ENCODE results near the gene HLA-DQA2. TPM values are rescaled to one million over a fixed set of nuclear protein-coding genes. Genes with fewer than 3 reads are reported as not detected.

The HLA-DQA2 gene
- not detected in 5 replicates for total RNA-seq (2022; extraction: Qiagen RNA extraction)

GRCh38 chr6:32741031-32741960 is at the start of gene HLA-DQA2:
HLA-DQA2 (plus strand) TSS chr6:32741391; CDS start chr6:32741444, 53 bp downstream.

DNA sequence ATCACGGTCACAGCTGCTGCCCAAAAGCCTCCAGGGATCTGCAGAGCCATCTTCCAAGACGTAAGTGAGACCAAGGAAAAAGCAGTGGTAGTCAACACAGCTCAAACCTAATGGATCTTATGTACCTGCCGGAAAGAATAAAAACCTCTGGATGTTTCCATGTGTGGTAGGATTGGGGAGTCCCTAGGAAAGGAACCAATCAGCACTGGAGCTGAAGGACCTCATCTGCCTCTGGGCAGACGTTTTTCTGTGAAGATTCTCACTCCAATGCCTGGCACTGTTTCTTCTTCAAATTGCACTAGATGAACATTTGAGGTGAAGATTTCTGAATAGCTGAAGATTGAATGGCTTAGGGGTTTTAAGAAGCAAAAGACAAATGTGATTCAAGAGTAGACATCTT is 22.2 kb downstream of the HLA-DQA2 start, which contains the start of gene HLA-DQB2:
Gene HLA-DQB2, minus strand, starts transcription at position 112 of the 400 bp plus-strand sequence. Its CDS starts 62 bp downstream, at position 50.

Other genes starting within 250 kb of the HLA-DQA2 start
- gene HLA-DRB5, start 211.1 kb upstream of the HLA-DQA2 start, total RNA-seq (2022; extraction: Qiagen RNA extraction) = not detected in 5 replicates
- not detected in 5 replicates for gene HLA-DRB1, start 151.5 kb upstream of the HLA-DQA2 start, total RNA-seq (2022; extraction: Qiagen RNA extraction)
- gene HLA-DQA1, start 104.0 kb upstream of the HLA-DQA2 start, total RNA-seq (2022; extraction: Qiagen RNA extraction) = not detected in 5 replicates
- not detected in 5 replicates for gene HLA-DQB1, start 74.7 kb upstream of the HLA-DQA2 start, total RNA-seq (2022; extraction: Qiagen RNA extraction)
- gene HLA-DQB2, start 22.1 kb downstream of the HLA-DQA2 start, total RNA-seq (2022; extraction: Qiagen RNA extraction) = not detected in 5 replicates
- gene HLA-DOB, start 75.6 kb downstream of the HLA-DQA2 start, total RNA-seq (2022; extraction: Qiagen RNA extraction) = 0.05 to 0.14 TPM (median 0.12 TPM) in 4 of 5 replicates, not detected in the other
- gene TAP2, start 97.3 kb downstream of the HLA-DQA2 start, total RNA-seq (2022; extraction: Qiagen RNA extraction) = 14.8 to 21.1 TPM (median 17.8 TPM) in 5 replicates
- 18.4 to 21.4 TPM (median 19.4 TPM) in 5 replicates for gene PSMB8, start 102.7 kb downstream of the HLA-DQA2 start, total RNA-seq (2022; extraction: Qiagen RNA extraction)
- gene TAP1, start 112.3 kb downstream of the HLA-DQA2 start, total RNA-seq (2022; extraction: Qiagen RNA extraction) = 32.0 to 36.9 TPM (median 34.0 TPM) in 5 replicates
- 14.0 to 25.5 TPM (median 19.0 TPM) in 5 replicates for gene PSMB9, start 112.8 kb downstream of the HLA-DQA2 start, total RNA-seq (2022; extraction: Qiagen RNA extraction)
- gene HLA-DMB, start 199.6 kb downstream of the HLA-DQA2 start, total RNA-seq (2022; extraction: Qiagen RNA extraction) = 1.4 to 2.5 TPM (median 1.7 TPM) in 5 replicates
- 2.9 to 3.7 TPM (median 3.0 TPM) in 5 replicates for gene HLA-DMA, start 211.7 kb downstream of the HLA-DQA2 start, total RNA-seq (2022; extraction: Qiagen RNA extraction)
- gene BRD2, start 227.2 kb downstream of the HLA-DQA2 start, total RNA-seq (2022; extraction: Qiagen RNA extraction) = 104 to 133 TPM (median 112 TPM) in 5 replicates